NCI-H345 (cell line): ENCODE measurements around the gene TMEM25.
"Not testable (repeated sequence)": the region's sequence is repeated elsewhere in the genome, so short reads cannot be mapped to it uniquely, and the experiment has no call there.

ENCODE experiments used
- DNase-seq: peaks from one replicate; lab custom pipeline; 2025; lab: John Stamatoyannopoulos, UW

TMEM25 gene

DNA sequence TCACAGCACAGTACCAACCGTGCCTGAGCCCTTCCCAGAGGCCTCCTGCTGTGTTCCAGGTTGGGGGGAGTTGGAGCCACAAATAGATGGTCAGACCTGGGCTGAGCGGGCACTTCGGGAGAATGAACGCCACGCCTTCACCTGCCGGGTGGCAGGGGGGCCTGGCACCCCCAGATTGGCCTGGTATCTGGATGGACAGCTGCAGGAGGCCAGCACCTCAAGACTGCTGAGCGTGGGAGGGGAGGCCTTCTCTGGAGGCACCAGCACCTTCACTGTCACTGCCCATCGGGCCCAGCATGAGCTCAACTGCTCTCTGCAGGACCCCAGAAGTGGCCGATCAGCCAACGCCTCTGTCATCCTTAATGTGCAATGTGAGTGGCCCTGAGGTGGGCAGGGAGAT, 1.1 kb downstream of the TMEM25 start:
- DNase-seq: no peak

DNA sequence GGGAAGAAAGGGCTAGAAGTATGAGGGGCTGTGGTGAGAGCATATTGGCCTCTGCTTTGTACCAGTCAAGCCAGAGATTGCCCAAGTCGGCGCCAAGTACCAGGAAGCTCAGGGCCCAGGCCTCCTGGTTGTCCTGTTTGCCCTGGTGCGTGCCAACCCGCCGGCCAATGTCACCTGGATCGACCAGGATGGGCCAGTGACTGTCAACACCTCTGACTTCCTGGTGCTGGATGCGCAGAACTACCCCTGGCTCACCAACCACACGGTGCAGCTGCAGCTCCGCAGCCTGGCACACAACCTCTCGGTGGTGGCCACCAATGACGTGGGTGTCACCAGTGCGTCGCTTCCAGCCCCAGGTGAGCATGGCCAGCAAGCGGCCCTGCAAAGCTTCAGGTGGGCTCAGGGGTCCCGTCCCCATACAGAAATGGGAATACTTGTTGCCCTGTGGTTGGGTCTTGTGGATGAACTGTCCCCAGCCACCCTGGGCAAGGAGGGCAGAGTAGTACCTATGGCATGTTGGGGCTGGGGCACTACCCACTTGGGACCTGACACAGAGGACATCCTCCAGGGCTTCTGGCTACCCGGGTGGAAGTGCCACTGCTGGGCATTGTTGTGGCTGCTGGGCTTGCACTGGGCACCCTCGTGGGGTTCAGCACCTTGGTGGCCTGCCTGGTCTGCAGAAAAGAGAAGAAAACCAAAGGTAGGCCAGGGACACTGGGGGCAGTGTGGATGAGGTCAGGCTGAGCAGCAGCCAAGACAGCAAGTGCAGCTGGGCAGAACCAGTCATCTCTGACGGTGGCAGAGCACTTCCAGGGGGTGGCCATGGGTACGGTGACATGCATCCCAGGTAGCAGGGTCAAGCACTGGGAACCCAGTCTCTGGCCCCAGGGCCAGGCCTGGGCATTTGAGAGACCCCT, 2.1 kb downstream of the TMEM25 start:
- DNase-seq: no peak

- no peak for DNase-seq
Measured at GRCh38 chr11:118533769-118534729, 3.1 kb downstream of the TMEM25 start.

DNA sequence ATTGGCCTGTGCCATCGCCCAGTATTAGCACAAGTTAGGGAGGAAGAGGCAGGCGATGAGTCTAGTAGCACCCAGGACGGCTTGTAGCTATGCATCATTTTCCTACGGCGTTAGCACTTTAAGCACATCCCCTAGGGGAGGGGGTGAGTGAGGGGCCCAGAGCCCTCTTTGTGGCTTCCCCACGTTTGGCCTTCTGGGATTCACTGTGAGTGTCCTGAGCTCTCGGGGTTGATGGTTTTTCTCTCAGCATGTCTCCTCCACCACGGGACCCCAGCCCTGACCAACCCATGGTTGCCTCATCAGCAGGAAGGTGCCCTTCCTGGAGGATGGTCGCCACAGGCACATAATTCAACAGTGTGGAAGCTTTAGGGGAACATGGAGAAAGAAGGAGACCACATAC, 4.3 kb downstream of the TMEM25 start:
- no peak for DNase-seq

DNA sequence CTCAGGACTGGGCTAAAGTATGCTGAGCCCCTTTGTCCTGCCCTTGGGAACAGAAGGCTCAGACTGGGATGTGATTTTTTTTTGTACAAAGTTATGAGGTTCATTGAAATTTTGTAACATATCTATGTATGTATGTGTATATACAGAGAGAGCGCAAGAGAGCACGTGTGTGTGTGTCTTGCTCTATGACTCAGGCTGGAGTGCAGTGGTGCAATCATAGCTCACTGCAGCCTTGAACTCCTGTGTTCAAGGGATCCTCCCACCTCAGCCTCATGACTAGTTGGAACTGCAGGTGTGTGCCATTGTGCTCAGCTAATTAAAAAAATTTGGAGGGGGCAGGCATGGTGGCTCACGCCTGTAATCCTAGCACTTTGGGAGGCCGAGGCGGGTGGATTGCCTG, 5.7 kb downstream of the TMEM25 start:
- DNase-seq: no peak

DNA sequence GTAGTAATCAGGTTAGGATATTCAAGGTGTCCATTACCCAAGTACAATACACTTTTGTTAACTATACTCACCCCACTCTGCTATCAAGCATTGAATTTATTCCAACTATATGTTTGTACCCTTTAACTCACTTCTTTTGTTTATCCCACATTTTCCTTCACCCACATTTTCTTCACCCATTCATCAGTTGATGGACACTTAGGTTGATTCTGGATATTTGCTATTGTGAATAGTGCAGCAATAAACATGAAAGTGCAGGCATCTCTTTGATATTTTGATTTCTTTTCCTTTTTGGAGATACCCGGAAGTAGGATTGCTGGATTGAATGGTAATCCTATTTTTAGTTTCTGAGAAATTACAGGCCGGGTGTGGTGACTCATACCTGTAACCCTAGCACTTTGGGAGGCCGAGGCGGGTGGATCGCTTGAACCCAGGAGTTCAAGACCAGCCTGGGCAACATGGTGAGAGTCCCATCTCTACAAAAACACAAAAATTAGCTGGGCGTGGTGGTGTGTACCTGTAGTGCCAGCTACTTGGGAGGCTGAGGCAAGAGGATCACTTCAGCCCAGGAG, 6.5 kb downstream of the TMEM25 start:
- DNase-seq: no peak

DNA sequence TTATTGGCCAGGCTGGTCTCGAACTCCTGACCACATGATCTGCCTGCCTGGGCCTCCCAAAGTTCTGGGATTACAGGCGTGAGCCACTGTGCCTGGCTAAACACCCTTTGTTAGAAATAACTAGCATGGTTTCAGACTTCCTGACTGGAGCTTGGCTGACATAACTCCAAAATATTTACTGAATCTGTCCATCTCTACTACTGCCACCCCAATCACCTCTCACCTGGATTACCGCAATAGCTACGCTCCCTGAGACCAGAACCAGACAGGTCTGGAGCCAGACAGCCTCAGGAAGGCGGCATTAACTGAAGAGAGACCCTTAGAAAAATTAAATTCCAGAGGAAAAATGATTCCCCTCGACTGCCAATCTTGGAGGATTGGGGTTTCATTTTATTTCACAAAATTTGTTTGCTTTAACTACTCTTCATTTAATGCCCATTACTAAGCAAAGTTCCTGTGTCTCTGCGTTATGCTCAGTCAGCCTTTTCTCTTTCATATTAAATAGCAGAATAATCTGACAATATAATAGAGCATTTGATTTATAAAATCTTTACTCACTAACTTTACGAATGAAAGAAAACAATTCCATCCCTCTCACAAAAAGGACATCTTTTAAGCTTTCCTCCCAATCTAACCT, 13.1 kb downstream of the TMEM25 start:
- no peak for DNase-seq

DNA sequence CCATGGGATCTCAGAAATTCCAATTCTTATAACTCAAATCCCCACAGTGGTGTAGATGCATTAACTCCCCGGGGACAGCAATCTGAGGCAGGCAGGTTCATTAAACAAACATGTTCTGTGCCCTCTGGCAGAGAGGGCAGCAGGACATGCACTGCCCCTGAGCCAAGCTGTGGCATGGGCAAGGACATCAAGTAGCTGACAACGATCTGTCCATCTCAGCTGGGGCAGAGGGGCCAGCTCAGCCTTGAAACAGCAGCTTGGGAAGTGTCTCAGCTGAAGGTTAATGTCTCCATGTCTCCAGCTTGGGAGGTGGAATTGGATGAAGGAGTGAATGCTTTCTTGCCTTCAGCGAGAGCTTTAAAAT, 13.6 kb downstream of the TMEM25 start:
- no peak for DNase-seq

- DNase-seq: no peak
Measured at GRCh38 chr11:118545533-118545932, 14.5 kb downstream of the TMEM25 start.

GRCh38 chr11:118547132-118547531, 16.1 kb downstream of the TMEM25 start:
- DNase-seq: no peak

- DNase-seq: no peak
Measured at GRCh38 chr11:118552341-118552740, 21.3 kb downstream of the TMEM25 start.

- DNase-seq: no peak
Measured at GRCh38 chr11:118560806-118561205, 29.8 kb downstream of the TMEM25 start.

DNA sequence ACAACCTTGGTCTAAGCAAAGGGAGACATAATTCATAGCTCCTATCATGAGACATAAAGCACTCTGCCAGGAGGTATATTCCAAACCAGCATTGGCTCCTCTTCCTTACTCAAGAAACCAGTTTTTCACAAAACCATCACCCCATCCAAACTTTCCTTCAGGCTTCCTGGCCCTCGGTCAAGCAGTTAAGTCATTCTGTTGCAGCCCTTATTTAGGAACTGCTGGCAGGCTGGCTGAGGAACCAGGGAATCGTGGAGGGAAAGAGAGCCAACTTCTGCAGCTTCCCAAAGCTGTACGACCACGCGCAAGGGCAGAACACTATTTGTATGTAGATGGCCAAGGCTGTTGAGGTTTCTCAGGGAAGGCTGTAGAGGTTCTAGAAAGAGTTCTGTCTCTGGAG, 34.1 kb downstream of the TMEM25 start:
- no peak for DNase-seq

GRCh38 chr11:118569670-118570069, 38.7 kb downstream of the TMEM25 start:
- DNase-seq: no peak

GRCh38 chr11:118570787-118571186, 39.8 kb downstream of the TMEM25 start:
- no peak for DNase-seq

DNA sequence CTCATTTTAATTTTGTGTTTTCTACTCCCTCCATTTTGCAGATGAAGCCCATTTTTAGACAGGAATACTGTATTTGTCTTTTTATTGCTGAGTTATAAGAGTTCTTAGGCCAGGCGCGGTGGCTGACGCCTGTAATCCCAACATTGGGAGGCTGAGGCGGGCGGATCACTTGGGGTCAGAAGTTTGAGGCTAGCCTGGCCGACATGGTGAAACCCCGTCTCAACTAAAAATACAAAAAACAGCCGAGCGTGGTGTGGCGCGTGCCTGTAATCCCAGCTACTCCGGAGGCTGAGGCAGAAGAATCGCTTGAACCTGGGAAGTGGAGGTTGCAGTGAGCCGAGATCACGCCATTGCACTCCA, 40.7 kb downstream of the TMEM25 start:
- DNase-seq: not testable (repeated sequence)

DNA sequence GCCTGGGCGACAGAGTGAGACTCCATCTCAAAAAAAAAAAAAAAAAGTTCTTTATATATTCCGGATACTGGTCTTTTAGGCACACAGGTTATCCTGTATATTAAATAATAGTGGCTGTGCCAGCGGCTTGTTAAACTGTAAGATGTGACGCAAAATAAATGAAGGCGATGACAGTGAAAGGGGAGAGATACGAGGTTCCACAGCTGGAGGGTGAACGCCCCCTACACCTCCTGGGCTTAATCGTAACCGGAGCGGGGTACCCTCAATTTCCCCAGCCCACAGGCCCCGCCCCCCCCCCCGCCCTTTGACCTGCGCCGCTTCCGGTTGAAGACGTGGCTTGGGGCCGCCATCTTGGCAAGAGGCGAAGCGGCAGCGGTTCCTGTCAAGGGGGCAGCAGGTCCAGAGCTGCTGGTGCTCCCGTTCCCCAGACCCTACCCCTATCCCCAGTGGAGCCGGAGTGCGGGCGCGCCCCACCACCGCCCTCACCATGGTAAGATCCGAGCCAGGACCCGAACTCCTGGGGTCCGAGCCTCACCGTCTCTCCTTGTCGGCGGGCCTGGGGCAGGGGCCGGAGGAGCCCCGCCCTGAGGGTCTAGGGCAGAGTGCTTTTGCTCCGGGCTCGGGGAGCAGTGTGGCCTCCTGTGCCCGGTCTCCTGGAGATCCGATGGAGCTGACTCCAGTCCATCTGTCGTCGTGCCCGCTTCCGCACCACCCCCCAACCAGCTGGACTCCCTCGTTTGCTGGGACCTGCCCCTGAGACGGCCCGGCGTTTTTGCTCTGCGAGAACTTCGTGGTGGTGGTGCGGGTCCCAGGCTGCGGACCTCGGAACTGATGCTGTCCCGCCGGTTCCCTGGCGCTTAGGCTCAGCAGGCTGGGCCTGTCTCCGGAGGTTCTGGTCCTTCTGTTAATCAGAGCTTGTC, 41.3 kb downstream of the TMEM25 start, which contains the start of gene ARCN1:
ARCN1 (plus strand) TSS at position 349 of the 920 bp plus-strand sequence; CDS start at position 488, 139 bp downstream.
- peak; percentile 76 for DNase-seq

DNA sequence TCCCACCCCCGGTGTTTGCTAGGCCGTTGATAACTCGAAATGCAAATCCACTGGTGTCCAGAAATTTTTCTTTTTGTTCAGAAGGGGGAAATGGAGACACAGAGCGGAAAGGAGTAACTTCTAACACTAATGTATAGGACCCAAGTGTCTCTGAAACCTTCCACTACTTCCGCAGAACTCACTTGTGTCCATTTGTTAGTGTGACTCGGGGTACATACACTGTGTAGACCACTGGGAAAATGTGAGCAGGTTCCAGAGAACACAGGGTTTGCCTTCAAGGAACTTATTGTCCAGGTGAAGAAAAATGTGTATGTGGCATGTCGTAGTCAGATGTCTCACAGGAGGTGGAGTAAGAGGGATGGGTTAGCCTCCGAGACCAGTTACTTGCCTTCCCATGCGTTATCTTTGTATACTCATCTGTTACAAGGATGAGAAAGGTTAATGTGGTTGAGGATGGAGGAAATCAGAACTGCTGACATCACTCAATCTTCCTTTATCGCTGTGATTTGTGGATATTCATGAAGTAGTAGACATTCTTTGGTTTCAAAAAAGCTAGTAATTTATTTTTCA, 42.1 kb downstream of the TMEM25 start:
- DNase-seq: no peak

- no peak for DNase-seq
Measured at GRCh38 chr11:118574636-118575035, 43.6 kb downstream of the TMEM25 start.

- DNase-seq: not testable (repeated sequence)
Measured at GRCh38 chr11:118577995-118578394, 47.0 kb downstream of the TMEM25 start.
